HepG2 (cell line): ENCODE data around the gene PKM. TPM values are rescaled to one million over a fixed set of nuclear protein-coding genes. Genes with fewer than 3 reads are reported as not detected.

Experiments used
- DPF2 ChIP-seq: sonication (generic); formaldehyde crosslinking; IDR thresholded peaks from 2 replicates; pipeline ENCODE4 v1.4.0; 2020; ENCODE audit warnings: mild to moderate bottlenecking, low read depth, missing genetic modification reagents, borderline replicate concordance
- FOXA3 ChIP-seq: IDR thresholded peaks from 2 replicates; pipeline ENCODE4 v1.6.1; 2016; ENCODE audit warnings: missing genetic modification reagents, missing compliant biosample characterization
- GATAD2A ChIP-seq: IDR thresholded peaks from 2 replicates; pipeline ENCODE4 v1.6.1; 2016
- NFIC ChIP-seq: IDR thresholded peaks from 2 replicates; pipeline ENCODE4 v1.6.1; 2012; ENCODE audit warnings: mild to moderate bottlenecking, low read length, inconsistent platforms
- PHF21A ChIP-seq: sonication (generic); formaldehyde crosslinking; IDR thresholded peaks from 2 replicates; pipeline ENCODE4 v1.5.0; 2020; ENCODE audit warnings: mild to moderate bottlenecking, missing genetic modification reagents
- PITX1 ChIP-seq: sonication (generic); formaldehyde crosslinking; IDR thresholded peaks from 2 replicates; pipeline ENCODE4 v1.5.1; 2020; ENCODE audit warnings: mild to moderate bottlenecking, missing genetic modification reagents
- RARG ChIP-seq: sonication (generic); formaldehyde crosslinking; IDR thresholded peaks from 2 replicates; pipeline ENCODE4 v1.4.0; 2020; ENCODE audit warnings: low read depth, mild to moderate bottlenecking, missing genetic modification reagents
- SOX13 ChIP-seq, 3 experiments: fragments of 450-650 bp in 1 of 3; sonication (generic) in 1 of 3; formaldehyde crosslinking in 1 of 3; IDR thresholded peaks in 2 of 3; conservative IDR thresholded peaks in 1 of 3; 2 replicates each; pipeline versions ENCODE4 v1.5.0 to v1.6.1; 2016 to 2020; ENCODE audit warnings: antibody characterized with exemption in 1 of 3, mild to moderate bottlenecking in 1 of 3, missing compliant biosample characterization in 1 of 3, missing genetic modification reagents in 1 of 3, moderate library complexity in 1 of 3
- SRSF9 ChIP-seq: fragments of 200-400 bp; formaldehyde crosslinking; IDR thresholded peaks from 2 replicates; pipeline ENCODE4 v1.6.1; 2018; ENCODE audit warnings: borderline replicate concordance, mild to moderate bottlenecking, low read depth, low read length; ENCODE audit not compliant: insufficient read depth, poor library complexity, severe bottlenecking
- YEATS4 ChIP-seq: sonication (generic); formaldehyde crosslinking; IDR thresholded peaks from 2 replicates; pipeline ENCODE4 v1.4.0; 2020; ENCODE audit warnings: missing genetic modification reagents, borderline replicate concordance
- ZBTB3 ChIP-seq: sonication (generic); formaldehyde crosslinking; IDR thresholded peaks from 2 replicates; pipeline ENCODE4 v1.4.0; 2020; ENCODE audit warnings: low read depth, mild to moderate bottlenecking, moderate library complexity, missing genetic modification reagents, borderline replicate concordance
- ZIK1 ChIP-seq: sonication (generic); formaldehyde crosslinking; IDR thresholded peaks from 2 replicates; pipeline ENCODE4 v1.5.0; 2020; ENCODE audit warnings: mild to moderate bottlenecking, low read depth, missing genetic modification reagents, borderline replicate concordance
- ZNF20 ChIP-seq: sonication (generic); formaldehyde crosslinking; IDR thresholded peaks from 2 replicates; pipeline ENCODE4 v1.4.0; 2020; ENCODE audit warnings: mild to moderate bottlenecking, moderate library complexity, missing genetic modification reagents
- ZNF274 ChIP-seq: sonication (generic); formaldehyde crosslinking; IDR thresholded peaks from 2 replicates; pipeline ENCODE4 v1.5.1; 2020; ENCODE audit warnings: mild to moderate bottlenecking, missing genetic modification reagents
- ZNF546 ChIP-seq: sonication (generic); formaldehyde crosslinking; conservative IDR thresholded peaks from 2 replicates; pipeline ENCODE4 v1.8.1; 2023; ENCODE audit warnings: mild to moderate bottlenecking, missing genetic modification reagents
- ZNF7 ChIP-seq: IDR thresholded peaks from 2 replicates; pipeline ENCODE4 v1.6.1; 2016; ENCODE audit warnings: missing biosample characterization, missing genetic modification reagents
- polyA plus RNA-seq, 8 experiments: library from polyadenylated mRNA; depleted of rRNA in 3 of 8; stranded (reverse) in 7 of 8; unstranded in 1 of 8; fragments of >200 nt; fragmentation: Illumina TruSeq in 4 of 8; extraction: Trizol in 4 of 8; gene quantifications; 2 replicates each; pipeline versions ENCODE4 v1.2.1 to v1.2.3, GENCODE V29; 2011 to 2016; ENCODE audit warnings: low read depth in 4 of 8, missing spikeins in 1 of 8, mixed read lengths in 1 of 8; ENCODE audit not compliant: insufficient read depth in 1 of 8
- total RNA-seq, 5 experiments: library from RNA; depleted of rRNA; stranded (reverse); fragments of >200 nt; fragmentation: Illumina TruSeq; extraction: Trizol; gene quantifications; 2 replicates each; pipeline ENCODE4 v1.2.3, GENCODE V29; 2016; ENCODE audit warnings: low read depth in 1 of 5
- TF ChIP-seq, protein P1 (sequence below): sonication (generic); formaldehyde crosslinking; IDR thresholded peaks from 2 replicates; pipeline ENCODE4 v1.4.0; 2020; ENCODE audit warnings: missing genetic modification reagents, borderline replicate concordance
- TF ChIP-seq, protein P2 (sequence below): sonication (generic); formaldehyde crosslinking; IDR thresholded peaks from 2 replicates; pipeline ENCODE4 v1.8.0; 2022; ENCODE audit warnings: missing genetic modification reagents, mild to moderate bottlenecking, moderate library complexity, borderline replicate concordance
- TF ChIP-seq, protein P3 (sequence below): IDR thresholded peaks from 2 replicates; pipeline ENCODE4 v1.6.1; 2016; ENCODE audit warnings: low read depth
- TF ChIP-seq, protein P4 (sequence below): fragments of 450-650 bp; IDR thresholded peaks from 2 replicates; pipeline ENCODE4 v1.6.1; 2017; ENCODE audit warnings: mild to moderate bottlenecking

Gene PKM
- total and polyA plus RNA-seq, 2 of the 13 experiments (the other 11 are each of a cell fraction or from before 2014, with no cell fraction given), result 488 to 780 TPM

DNA sequence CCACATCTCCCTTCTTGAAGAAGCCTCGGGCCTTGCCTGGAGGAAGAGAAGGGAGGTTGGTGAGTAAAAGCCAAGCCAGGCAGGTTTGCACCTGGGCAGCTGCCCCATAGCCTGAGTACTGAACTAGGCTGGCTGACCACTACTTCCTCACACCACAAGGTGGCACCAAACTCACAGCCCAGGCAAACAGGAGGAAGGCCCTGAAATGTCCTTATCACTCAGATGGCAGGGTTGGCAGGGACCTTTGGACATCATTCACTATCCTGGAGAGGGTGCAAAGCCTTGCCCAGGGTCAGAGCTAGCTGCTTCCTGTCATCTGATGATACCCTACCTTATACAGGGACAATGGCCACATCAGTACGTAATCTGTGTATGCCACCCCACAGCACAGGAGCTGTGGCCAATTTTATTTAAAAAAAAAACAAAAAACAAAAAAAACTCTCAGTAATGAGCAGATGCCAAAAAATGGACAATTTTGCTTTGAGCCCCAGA is 31.2 kb downstream of the PKM start (continued):
- peak; percentile 25; the same call in 1 of the 2 replicates for TF ChIP-seq PITX1 (CRISPR knock-in tag)
- TF ChIP-seq, protein P1, sequence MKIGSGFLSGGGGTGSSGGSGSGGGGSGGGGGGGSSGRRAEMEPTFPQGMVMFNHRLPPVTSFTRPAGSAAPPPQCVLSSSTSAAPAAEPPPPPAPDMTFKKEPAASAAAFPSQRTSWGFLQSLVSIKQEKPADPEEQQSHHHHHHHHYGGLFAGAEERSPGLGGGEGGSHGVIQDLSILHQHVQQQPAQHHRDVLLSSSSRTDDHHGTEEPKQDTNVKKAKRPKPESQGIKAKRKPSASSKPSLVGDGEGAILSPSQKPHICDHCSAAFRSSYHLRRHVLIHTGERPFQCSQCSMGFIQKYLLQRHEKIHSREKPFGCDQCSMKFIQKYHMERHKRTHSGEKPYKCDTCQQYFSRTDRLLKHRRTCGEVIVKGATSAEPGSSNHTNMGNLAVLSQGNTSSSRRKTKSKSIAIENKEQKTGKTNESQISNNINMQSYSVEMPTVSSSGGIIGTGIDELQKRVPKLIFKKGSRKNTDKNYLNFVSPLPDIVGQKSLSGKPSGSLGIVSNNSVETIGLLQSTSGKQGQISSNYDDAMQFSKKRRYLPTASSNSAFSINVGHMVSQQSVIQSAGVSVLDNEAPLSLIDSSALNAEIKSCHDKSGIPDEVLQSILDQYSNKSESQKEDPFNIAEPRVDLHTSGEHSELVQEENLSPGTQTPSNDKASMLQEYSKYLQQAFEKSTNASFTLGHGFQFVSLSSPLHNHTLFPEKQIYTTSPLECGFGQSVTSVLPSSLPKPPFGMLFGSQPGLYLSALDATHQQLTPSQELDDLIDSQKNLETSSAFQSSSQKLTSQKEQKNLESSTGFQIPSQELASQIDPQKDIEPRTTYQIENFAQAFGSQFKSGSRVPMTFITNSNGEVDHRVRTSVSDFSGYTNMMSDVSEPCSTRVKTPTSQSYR, result no peak
- TF ChIP-seq ZNF20, result no peak
- no peak for TF ChIP-seq RARG
- TF ChIP-seq ZNF7 (CRISPR knock-in tag), result no peak
- no peak for TF ChIP-seq PHF21A (CRISPR knock-in tag)
- 0 out of 2 replicates have a peak, but pooled peaks have one; percentile 23 for TF ChIP-seq GATAD2A (CRISPR knock-in tag)
- no peak for TF ChIP-seq ZBTB3 (CRISPR knock-in tag)
- TF ChIP-seq SRSF9, result no peak
- TF ChIP-seq, protein P2, sequence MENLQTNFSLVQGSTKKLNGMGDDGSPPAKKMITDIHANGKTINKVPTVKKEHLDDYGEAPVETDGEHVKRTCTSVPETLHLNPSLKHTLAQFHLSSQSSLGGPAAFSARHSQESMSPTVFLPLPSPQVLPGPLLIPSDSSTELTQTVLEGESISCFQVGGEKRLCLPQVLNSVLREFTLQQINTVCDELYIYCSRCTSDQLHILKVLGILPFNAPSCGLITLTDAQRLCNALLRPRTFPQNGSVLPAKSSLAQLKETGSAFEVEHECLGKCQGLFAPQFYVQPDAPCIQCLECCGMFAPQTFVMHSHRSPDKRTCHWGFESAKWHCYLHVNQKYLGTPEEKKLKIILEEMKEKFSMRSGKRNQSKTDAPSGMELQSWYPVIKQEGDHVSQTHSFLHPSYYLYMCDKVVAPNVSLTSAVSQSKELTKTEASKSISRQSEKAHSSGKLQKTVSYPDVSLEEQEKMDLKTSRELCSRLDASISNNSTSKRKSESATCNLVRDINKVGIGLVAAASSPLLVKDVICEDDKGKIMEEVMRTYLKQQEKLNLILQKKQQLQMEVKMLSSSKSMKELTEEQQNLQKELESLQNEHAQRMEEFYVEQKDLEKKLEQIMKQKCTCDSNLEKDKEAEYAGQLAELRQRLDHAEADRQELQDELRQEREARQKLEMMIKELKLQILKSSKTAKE, result no peak
- 0 out of 2 replicates have a peak, but pooled peaks have one; percentile 2 for TF ChIP-seq ZIK1 (CRISPR knock-in tag)
- TF ChIP-seq, protein P3, sequence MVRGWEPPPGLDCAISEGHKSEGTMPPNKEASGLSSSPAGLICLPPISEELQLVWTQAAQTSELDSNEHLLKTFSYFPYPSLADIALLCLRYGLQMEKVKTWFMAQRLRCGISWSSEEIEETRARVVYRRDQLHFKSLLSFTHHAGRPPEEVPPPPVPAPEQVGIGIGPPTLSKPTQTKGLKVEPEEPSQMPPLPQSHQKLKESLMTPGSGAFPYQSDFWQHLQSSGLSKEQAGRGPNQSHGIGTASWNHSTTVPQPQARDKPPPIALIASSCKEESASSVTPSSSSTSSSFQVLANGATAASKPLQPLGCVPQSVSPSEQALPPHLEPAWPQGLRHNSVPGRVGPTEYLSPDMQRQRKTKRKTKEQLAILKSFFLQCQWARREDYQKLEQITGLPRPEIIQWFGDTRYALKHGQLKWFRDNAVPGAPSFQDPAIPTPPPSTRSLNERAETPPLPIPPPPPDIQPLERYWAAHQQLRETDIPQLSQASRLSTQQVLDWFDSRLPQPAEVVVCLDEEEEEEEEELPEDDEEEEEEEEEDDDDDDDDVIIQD, result no peak
- TF ChIP-seq, protein P4, sequence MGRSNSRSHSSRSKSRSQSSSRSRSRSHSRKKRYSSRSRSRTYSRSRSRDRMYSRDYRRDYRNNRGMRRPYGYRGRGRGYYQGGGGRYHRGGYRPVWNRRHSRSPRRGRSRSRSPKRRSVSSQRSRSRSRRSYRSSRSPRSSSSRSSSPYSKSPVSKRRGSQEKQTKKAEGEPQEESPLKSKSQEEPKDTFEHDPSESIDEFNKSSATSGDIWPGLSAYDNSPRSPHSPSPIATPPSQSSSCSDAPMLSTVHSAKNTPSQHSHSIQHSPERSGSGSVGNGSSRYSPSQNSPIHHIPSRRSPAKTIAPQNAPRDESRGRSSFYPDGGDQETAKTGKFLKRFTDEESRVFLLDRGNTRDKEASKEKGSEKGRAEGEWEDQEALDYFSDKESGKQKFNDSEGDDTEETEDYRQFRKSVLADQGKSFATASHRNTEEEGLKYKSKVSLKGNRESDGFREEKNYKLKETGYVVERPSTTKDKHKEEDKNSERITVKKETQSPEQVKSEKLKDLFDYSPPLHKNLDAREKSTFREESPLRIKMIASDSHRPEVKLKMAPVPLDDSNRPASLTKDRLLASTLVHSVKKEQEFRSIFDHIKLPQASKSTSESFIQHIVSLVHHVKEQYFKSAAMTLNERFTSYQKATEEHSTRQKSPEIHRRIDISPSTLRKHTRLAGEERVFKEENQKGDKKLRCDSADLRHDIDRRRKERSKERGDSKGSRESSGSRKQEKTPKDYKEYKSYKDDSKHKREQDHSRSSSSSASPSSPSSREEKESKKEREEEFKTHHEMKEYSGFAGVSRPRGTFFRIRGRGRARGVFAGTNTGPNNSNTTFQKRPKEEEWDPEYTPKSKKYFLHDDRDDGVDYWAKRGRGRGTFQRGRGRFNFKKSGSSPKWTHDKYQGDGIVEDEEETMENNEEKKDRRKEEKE, result no peak
- no peak for TF ChIP-seq NFIC
- TF ChIP-seq DPF2, result 0 out of 2 replicates have a peak, but pooled peaks have one; percentile 22
- no peak for TF ChIP-seq ZNF546 (CRISPR knock-in tag)
- TF ChIP-seq ZNF274, result no peak
- no peak for TF ChIP-seq YEATS4
- TF ChIP-seq FOXA3 (CRISPR knock-in tag), result no peak
- TF ChIP-seq SOX13 (IDR thresholded peaks at IDR 0.05), result no peak
- TF ChIP-seq SOX13 (CRISPR knock-in tag; conservative IDR thresholded peaks at IDR 0.05 in 1 of 2, IDR thresholded peaks at IDR 0.05 in 1 of 2), result no peak
